Transverse colon (tissue), 4 donors: Measurements from ENCODE around the gene TESK2. TPM values are rescaled to one million over a fixed set of nuclear protein-coding genes. Genes with fewer than 3 reads are reported as not detected.

Experiments
- DNase-seq: peaks from one replicate; pipeline ENCODE4 v3.0.0-alpha.2; 2019
- H3K27ac ChIP-seq, 4 donors: fragments of 200-600 bp; sonication (generic); 2 replicates each; pipeline ENCODE4 v1.5.1; 2016 to 2018; ENCODE audit warnings: inconsistent platforms in 4 of 4
- H3K27me3 ChIP-seq: fragments of 200-600 bp; sonication (generic); 2 replicates; pipeline ENCODE4 v1.5.1; 2017; ENCODE audit warnings: inconsistent platforms
- H3K36me3 ChIP-seq, 4 donors: fragments of 200-600 bp; sonication (generic); 2 replicates each; pipeline ENCODE4 v1.5.1; 2017 to 2019; ENCODE audit warnings: inconsistent platforms in 4 of 4
- H3K4me1 ChIP-seq, 4 donors: fragments of 200-600 bp; sonication (generic); 2 replicates each; pipeline ENCODE4 v1.5.1; 2017 to 2020; ENCODE audit warnings: inconsistent platforms in 4 of 4
- H3K4me3 ChIP-seq, 4 donors: fragments of 200-600 bp; sonication (generic); 1 replicate in 1 of 4; 2 replicates in 3 of 4; pipeline versions ENCODE4 v1.5.1 to v1.6.1; 2017 to 2019; ENCODE audit warnings: inconsistent platforms in 4 of 4
- H3K9me3 ChIP-seq, 2 donors: fragments of 200-600 bp; sonication (generic); 2 replicates each; pipeline ENCODE4 v1.5.1; 2017 to 2019; ENCODE audit warnings: inconsistent platforms in 2 of 2
- EP300 ChIP-seq: sonication (generic); formaldehyde crosslinking; IDR thresholded peaks from one replicate; pipeline ENCODE4 v1.6.1; 2017; ENCODE audit warnings: antibody characterized with exemption, low read depth
- POLR2A ChIP-seq: fragments of 450-650 bp; IDR thresholded peaks from one replicate; pipeline ENCODE4 v1.6.1; 2016; ENCODE audit warnings: antibody characterized with exemption, mild to moderate bottlenecking, moderate library complexity
- POLR2AphosphoS5 ChIP-seq, 3 donors: sonication (generic); formaldehyde crosslinking; IDR thresholded peaks; one replicate each; pipeline ENCODE4 v1.6.1; 2016; ENCODE audit warnings: antibody characterized with exemption in 3 of 3
- WGBS, 2 donors: methylation state at CpG; one replicate each; pipeline ENCODE4 v1.1.5; 2018; ENCODE audit warnings: low coverage in 1 of 2; 5-methylcytosine and 5-hydroxymethylcytosine counted together
- in situ Hi-C, 4 donors: fragments of 200-750 bp; cut with MboI; loops; one replicate each; pipeline versions ENCODE4 v1.15.0 to v1.15.1; 2017; ENCODE audit warnings: low sequenced_read_pairs in 3 of 4, low pct_ligation_motif_present in 1 of 4, low pct_unique_long_range_greater_than_20kb in 1 of 4
- intact Hi-C: fragments of 100-400 bp; cut with DNase I; formaldehyde crosslinking; loops from one replicate; pipeline ENCODE4 v1.15.1; 2023; ENCODE audit warnings: low total_unique reads
- total RNA-seq, 4 donors: library from RNA; depleted of rRNA; stranded (reverse); fragments of >200 nt; gene quantifications; one replicate each; pipeline ENCODE4 v1.1.0, GENCODE V29; 2016
- TF ChIP-seq, protein P1 (sequence below), 5 experiments: fragments of 200-600 bp in 3 of 5; fragments of 450-650 bp in 2 of 5; sonication (generic) in 3 of 5; IDR thresholded peaks; 1 replicate in 2 of 5; 2 replicates in 3 of 5; pipeline ENCODE4 v1.5.1; 2016 to 2017; ENCODE audit warnings: antibody characterized with exemption in 5 of 5, inconsistent platforms in 3 of 5, mild to moderate bottlenecking in 2 of 5, moderate library complexity in 1 of 5

TESK2 gene
- total RNA-seq, 4 donors from 2014 or later = 5.2 to 32.2 (median 14.5) TPM

DNA sequence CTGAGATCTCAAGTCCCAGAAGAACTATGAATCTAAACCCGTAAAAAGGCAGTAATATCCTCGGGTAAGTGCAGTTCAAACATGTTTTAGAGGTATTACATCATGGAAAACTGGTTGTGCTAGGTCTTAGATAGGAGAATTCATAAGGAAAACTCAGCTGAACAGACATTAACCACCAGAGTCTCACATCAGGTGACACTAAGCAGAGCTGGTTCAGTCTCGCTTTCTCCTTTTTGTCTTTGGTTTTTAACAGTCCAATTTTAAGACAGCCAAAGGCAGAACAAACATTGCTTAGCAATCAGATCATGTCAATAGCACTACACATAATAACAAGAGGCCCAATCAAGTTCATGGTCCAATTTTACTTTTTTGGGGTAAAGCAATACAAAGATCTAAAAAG lies 87.7 kb downstream of the TESK2 start:
- intact Hi-C loops (no loop called here), in situ Hi-C loops (no loop called here)
- H3K9me3 ChIP-seq = no peaks in the 10 kb centered on the region
- no peaks in the 10 kb centered on the region for H3K36me3 ChIP-seq
- no peak overlapping the region for H3K27ac ChIP-seq
- peaks cover 0 to 44% (median 3%) of the 10 kb centered on the region in 4 donors for H3K4me1 ChIP-seq
- no peak overlapping the region for H3K4me3 ChIP-seq
- no peaks in the 10 kb centered on the region for H3K27me3 ChIP-seq
- DNase-seq = no peak
- WGBS, 2 donors = 38 to 50% methylated on average over 2 to 3 of the region's 3 CpGs
- TF ChIP-seq EP300 (no peak), POLR2AphosphoS5 (IDR thresholded peaks at IDR 0.05) (no peak), POLR2A (no peak)
- TF ChIP-seq, protein P1, sequence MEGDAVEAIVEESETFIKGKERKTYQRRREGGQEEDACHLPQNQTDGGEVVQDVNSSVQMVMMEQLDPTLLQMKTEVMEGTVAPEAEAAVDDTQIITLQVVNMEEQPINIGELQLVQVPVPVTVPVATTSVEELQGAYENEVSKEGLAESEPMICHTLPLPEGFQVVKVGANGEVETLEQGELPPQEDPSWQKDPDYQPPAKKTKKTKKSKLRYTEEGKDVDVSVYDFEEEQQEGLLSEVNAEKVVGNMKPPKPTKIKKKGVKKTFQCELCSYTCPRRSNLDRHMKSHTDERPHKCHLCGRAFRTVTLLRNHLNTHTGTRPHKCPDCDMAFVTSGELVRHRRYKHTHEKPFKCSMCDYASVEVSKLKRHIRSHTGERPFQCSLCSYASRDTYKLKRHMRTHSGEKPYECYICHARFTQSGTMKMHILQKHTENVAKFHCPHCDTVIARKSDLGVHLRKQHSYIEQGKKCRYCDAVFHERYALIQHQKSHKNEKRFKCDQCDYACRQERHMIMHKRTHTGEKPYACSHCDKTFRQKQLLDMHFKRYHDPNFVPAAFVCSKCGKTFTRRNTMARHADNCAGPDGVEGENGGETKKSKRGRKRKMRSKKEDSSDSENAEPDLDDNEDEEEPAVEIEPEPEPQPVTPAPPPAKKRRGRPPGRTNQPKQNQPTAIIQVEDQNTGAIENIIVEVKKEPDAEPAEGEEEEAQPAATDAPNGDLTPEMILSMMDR (IDR thresholded peaks at IDR 0.05) = no peak

DNA sequence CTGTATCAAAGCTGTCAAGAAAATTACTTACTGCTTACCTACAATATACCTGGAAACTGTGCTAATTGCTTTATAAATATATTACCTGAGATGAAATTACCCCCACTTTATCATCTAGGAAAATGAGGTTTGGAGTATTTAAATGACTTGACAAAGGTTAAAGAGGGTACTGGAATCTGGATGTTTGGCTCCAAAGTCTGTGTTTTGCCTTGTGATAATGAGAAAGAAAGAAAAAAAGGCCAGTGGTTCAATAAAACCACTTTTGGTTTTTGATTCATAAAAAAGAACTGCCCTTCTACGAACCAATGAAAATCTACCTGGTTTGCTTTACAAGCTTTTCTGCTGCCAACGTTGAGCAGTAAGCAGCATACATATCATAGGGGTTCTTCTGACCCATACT lies 89.4 kb downstream of the TESK2 start:
- intact Hi-C loops (no loop called here), in situ Hi-C loops (no loop called here)
- H3K9me3 ChIP-seq = no peaks in the 10 kb centered on the region
- WGBS, 2 donors = 30 to 41% methylated on average over 2 of the region's 2 CpGs
- no peak for DNase-seq
- H3K4me3 ChIP-seq = no peak overlapping the region
- H3K27ac ChIP-seq = peak overlapping the region in 2 of 4 donors; percentile 22 to 26
- no peaks in the 10 kb centered on the region for H3K27me3 ChIP-seq
- H3K4me1 ChIP-seq = peaks cover 0 to 47% (median 3%) of the 10 kb centered on the region in 4 donors
- H3K36me3 ChIP-seq = no peaks in the 10 kb centered on the region
- TF ChIP-seq, protein P1 (IDR thresholded peaks at IDR 0.05) = no peak
- no peak for TF ChIP-seq POLR2A
- no peak for TF ChIP-seq EP300
- TF ChIP-seq POLR2AphosphoS5 (IDR thresholded peaks at IDR 0.05) = no peak

DNA sequence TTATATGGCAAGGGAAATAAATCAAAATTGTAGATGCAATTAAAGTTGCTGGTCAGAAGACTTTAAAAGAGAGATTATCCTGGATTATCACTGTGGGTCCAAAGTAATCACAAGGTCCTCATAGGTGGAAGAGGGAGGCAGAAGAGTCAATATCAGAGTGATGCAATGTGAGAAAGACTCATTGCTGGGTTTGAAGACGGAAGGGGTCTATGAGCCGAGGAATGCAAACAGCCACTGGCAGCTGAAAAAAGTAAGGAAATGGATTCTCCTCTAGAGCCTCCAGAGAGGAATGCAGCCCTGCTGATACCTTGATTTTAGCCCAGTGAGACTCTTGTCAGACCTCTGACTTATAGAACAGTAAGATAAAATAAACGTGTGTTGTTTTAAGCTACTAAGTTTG lies 90.9 kb downstream of the TESK2 start:
- peak overlapping the region in 2 of 4 donors; percentile 22 to 26 for H3K27ac ChIP-seq
- in situ Hi-C loops = no loop called here
- WGBS, 2 donors = 57 to 70% methylated on average over 3 of the region's 3 CpGs
- H3K27me3 ChIP-seq = no peaks in the 10 kb centered on the region
- no peaks in the 10 kb centered on the region for H3K9me3 ChIP-seq
- H3K36me3 ChIP-seq = no peaks in the 10 kb centered on the region
- H3K4me1 ChIP-seq = peaks cover 0 to 55% (median 3%) of the 10 kb centered on the region in 4 donors
- no peak overlapping the region for H3K4me3 ChIP-seq
- intact Hi-C loops = no loop called here
- TF ChIP-seq POLR2A (no peak), POLR2AphosphoS5 (IDR thresholded peaks at IDR 0.05) (no peak), EP300 (no peak)
- TF ChIP-seq, protein P1 (IDR thresholded peaks at IDR 0.05) = no peak
- no peak for DNase-seq

DNA sequence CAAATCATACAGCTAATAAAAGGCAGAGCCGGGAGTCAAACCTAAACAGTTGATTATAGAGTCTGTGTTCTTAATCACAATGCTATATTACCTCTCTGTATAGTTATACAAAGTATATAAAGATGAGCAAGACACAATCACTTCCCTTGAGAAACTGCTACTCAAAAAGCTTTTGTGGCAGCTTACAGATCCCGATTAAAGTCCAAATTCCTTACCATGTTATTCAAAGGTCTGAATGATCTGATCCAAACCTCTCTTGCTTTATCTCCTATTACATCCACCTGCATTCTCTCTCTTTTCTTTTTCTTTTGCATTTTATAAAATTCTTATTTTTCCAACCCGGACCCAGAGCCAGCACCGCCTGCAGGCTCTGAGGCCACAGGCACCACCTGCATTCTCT lies 93.7 kb downstream of the TESK2 start:
- intact Hi-C loops = no loop called here
- H3K4me3 ChIP-seq = no peak overlapping the region
- no peak for TF ChIP-seq EP300
- TF ChIP-seq POLR2AphosphoS5 (IDR thresholded peaks at IDR 0.05) = no peak
- TF ChIP-seq POLR2A = no peak
- TF ChIP-seq, protein P1 (IDR thresholded peaks at IDR 0.05) = no peak
- in situ Hi-C loops = no loop called here
- no peaks in the 10 kb centered on the region for H3K9me3 ChIP-seq
- 76 to 78% methylated on average over 4 of the region's 4 CpGs for WGBS, 2 donors
- no peaks in the 10 kb centered on the region for H3K36me3 ChIP-seq
- no peaks in the 10 kb centered on the region for H3K27me3 ChIP-seq
- H3K27ac ChIP-seq = peak overlapping the region in 1 of 4 donors; percentile 12
- peaks cover 0 to 57% (median 3%) of the 10 kb centered on the region in 4 donors for H3K4me1 ChIP-seq
- DNase-seq = no peak
